Type B pancreatic cell (in vitro differentiated cells): Measurements from ENCODE around the gene GPHN. TPM values are rescaled to one million over a fixed set of nuclear protein-coding genes. Genes with fewer than 3 reads are reported as not detected.

Source experiments
- DNase-seq: peaks from one replicate; pipeline ENCODE4 v3.0.0; 2021; ENCODE audit warnings: mixed read lengths; ENCODE audit not compliant: unreplicated experiment; ENCODE audit errors: extremely low spot score
- H3K27ac Mint-ChIP-seq: 2 replicates; pipeline ENCODE4 v1.8.0; 2021; ENCODE audit warnings: mild to moderate bottlenecking, mixed read lengths
- H3K27me3 Mint-ChIP-seq: 2 replicates; pipeline ENCODE4 v1.8.0; 2021; ENCODE audit warnings: mixed read lengths
- H3K36me3 Mint-ChIP-seq: 2 replicates; pipeline ENCODE4 v1.8.0; 2021; ENCODE audit warnings: mixed read lengths
- H3K4me1 Mint-ChIP-seq: one replicate; pipeline ENCODE4 v1.8.0; 2021; ENCODE audit warnings: mixed read lengths; ENCODE audit not compliant: unreplicated experiment
- H3K4me3 Mint-ChIP-seq: 2 replicates; pipeline ENCODE4 v1.8.0; 2021; ENCODE audit warnings: mild to moderate bottlenecking, mixed read lengths
- H3K9me3 Mint-ChIP-seq: 2 replicates; pipeline ENCODE4 v1.8.0; 2021; ENCODE audit warnings: mixed read lengths
- total RNA-seq: library from RNA; stranded (reverse); gene quantifications from 2 replicates; pipeline ENCODE4 v1.2.1, GENCODE V29; 2021; ENCODE audit warnings: low replicate concordance
- TF ChIP-seq, protein P1 (sequence below): fragments of 200-600 bp; sonication (generic); conservative IDR thresholded peaks from 2 replicates; pipeline ENCODE4 v1.5.0; 2021; ENCODE audit warnings: antibody characterized with exemption, mild to moderate bottlenecking

The GPHN gene
- total RNA-seq, 1 donor from 2014 or later, result 38.9 TPM

- Mint-ChIP-seq H3K27ac (peak overlapping the region; percentile 7), H3K4me1 (peaks cover 9% of the 10 kb centered on the region), H3K4me3 (no peak overlapping the region), H3K36me3 (no peaks in the 10 kb centered on the region), H3K9me3 (no peaks in the 10 kb centered on the region), H3K27me3 (no peaks in the 10 kb centered on the region)
- DNase-seq, result no peak
- TF ChIP-seq, protein P1, sequence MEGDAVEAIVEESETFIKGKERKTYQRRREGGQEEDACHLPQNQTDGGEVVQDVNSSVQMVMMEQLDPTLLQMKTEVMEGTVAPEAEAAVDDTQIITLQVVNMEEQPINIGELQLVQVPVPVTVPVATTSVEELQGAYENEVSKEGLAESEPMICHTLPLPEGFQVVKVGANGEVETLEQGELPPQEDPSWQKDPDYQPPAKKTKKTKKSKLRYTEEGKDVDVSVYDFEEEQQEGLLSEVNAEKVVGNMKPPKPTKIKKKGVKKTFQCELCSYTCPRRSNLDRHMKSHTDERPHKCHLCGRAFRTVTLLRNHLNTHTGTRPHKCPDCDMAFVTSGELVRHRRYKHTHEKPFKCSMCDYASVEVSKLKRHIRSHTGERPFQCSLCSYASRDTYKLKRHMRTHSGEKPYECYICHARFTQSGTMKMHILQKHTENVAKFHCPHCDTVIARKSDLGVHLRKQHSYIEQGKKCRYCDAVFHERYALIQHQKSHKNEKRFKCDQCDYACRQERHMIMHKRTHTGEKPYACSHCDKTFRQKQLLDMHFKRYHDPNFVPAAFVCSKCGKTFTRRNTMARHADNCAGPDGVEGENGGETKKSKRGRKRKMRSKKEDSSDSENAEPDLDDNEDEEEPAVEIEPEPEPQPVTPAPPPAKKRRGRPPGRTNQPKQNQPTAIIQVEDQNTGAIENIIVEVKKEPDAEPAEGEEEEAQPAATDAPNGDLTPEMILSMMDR, result no peak
Observed at GRCh38 chr14:66650491-66650911, 142.6 kb downstream of the GPHN start.

GRCh38 chr14:66651536-66652220 is 143.7 kb downstream of the GPHN start:
- H3K27ac Mint-ChIP-seq, result no peak overlapping the region
- H3K4me3 Mint-ChIP-seq, result no peak overlapping the region
- peaks cover 9% of the 10 kb centered on the region for H3K4me1 Mint-ChIP-seq
- TF ChIP-seq, protein P1, result no peak
- no peaks in the 10 kb centered on the region for H3K27me3 Mint-ChIP-seq
- H3K9me3 Mint-ChIP-seq, result no peaks in the 10 kb centered on the region
- no peak for DNase-seq
- no peaks in the 10 kb centered on the region for H3K36me3 Mint-ChIP-seq

DNA sequence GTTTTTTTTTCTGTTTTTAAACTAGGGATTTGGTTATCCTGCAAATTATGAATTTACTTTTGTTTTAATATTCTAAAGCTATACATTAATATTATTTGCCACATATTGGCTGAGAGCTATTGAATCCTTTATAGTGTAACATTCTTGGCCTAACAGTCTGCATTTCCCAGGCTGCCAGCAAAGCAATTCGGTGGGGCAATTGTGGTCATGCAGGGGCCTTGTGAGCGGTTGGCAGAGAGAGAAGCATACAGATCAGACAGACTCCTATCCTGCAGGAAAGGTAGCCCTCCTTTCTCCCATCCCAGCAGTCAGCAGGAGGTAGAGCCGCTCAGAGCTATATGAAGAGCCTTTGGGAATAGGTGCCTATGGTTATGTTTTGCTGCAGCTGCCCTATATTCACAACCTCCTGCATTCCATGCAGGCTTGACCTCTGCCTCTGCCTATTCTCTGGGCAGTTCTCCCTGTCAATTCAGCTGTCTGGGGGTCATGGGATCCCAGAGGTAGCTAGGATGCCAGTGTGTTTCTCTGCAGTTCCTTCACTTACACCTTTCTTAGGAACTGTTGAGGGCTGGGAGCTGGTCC is 144.7 kb downstream of the GPHN start:
- H3K4me3 Mint-ChIP-seq, result no peak overlapping the region
- no peak overlapping the region for H3K27ac Mint-ChIP-seq
- no peaks in the 10 kb centered on the region for H3K27me3 Mint-ChIP-seq

GRCh38 chr14:66657780-66658179 is 149.8 kb downstream of the GPHN start:
- H3K27ac Mint-ChIP-seq, result no peak overlapping the region
- TF ChIP-seq, protein P1, result no peak
- H3K4me1 Mint-ChIP-seq, result no peaks in the 10 kb centered on the region
- H3K36me3 Mint-ChIP-seq, result peaks cover 4% of the 10 kb centered on the region
- no peak overlapping the region for H3K4me3 Mint-ChIP-seq
- H3K9me3 Mint-ChIP-seq, result peaks cover 4% of the 10 kb centered on the region
- no peak for DNase-seq
- no peaks in the 10 kb centered on the region for H3K27me3 Mint-ChIP-seq

More for the DNA sequence above, 144.7 kb downstream of the GPHN start:
- TF ChIP-seq, protein P1, result no peak
- no peaks in the 10 kb centered on the region for H3K36me3 Mint-ChIP-seq
- no peaks in the 10 kb centered on the region for H3K9me3 Mint-ChIP-seq
- peaks cover 9% of the 10 kb centered on the region for H3K4me1 Mint-ChIP-seq
- no peak for DNase-seq

- Mint-ChIP-seq H3K9me3 (peaks cover 12% of the 10 kb centered on the region), H3K4me3 (no peak overlapping the region), H3K36me3 (peaks cover 4% of the 10 kb centered on the region), H3K27ac (no peak overlapping the region), H3K4me1 (no peaks in the 10 kb centered on the region), H3K27me3 (no peaks in the 10 kb centered on the region)
- TF ChIP-seq, protein P1, result peak; percentile 57
- no peak for DNase-seq
Observed at GRCh38 chr14:66662374-66662773, 154.4 kb downstream of the GPHN start.
